Measurements from ENCODE around the gene RUNDC3A. TPM values are rescaled to one million over a fixed set of nuclear protein-coding genes. Genes with fewer than 3 reads are reported as not detected.

The RUNDC3A gene
- total RNA-seq, 1 donor from 2014 or later = 0.58 TPM

DNA sequence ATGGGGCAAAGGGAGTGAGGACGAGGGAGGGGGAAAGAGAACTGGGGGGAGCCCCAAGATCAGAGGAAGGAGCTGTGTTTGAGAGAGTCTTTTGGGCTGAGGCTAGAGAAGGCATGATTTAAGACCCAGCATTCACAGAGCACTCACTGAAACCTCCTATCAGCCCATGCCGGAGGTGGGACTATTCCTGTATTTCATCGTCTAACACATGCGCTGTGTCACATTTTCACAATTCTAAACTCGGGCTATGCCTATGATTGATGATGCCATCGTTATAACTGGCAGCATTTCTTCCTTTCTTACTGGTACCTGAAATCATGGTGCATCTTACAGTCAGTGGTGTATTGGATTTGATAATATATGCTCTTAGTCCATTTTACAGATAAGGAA, 51.7 kb downstream of the RUNDC3A start:
- H3K4me3 Mint-ChIP-seq = peak overlapping the region; percentile 81
- no peak overlapping the region for H3K4me3 ChIP-seq
- no peak overlapping the region for H3K27ac Mint-ChIP-seq

GRCh38 chr17:44360826-44361225, 52.4 kb downstream of the RUNDC3A start:
- Histone ChIP-seq H3K36me3 (no peaks in the 10 kb centered on the region), H4K20me1 (ENCODE audit: low read depth) (peaks cover 71% of the 10 kb centered on the region), H3K27me3 (peaks cover 21% of the 10 kb centered on the region), H3K4me2 (peak overlapping the region; percentile 96), H3K9me3 (ENCODE audit: low read depth) (no peaks in the 10 kb centered on the region), H3K4me1 (peaks cover 30% of the 10 kb centered on the region), H3K79me2 (ENCODE audit: low read depth) (peaks cover 58% of the 10 kb centered on the region), H3K4me3 (peak overlapping the region; percentile 94), H2AFZ (replicated peaks) (no peak overlapping the region), H3K9ac (no peak overlapping the region), H3F3A (ENCODE audit: low read depth) (peaks cover 36% of the 10 kb centered on the region), H3K27ac (peak overlapping the region; percentile 10)
- peak overlapping the region; percentile 81 for H3K4me3 Mint-ChIP-seq
- peak; percentile 85 for DNase-seq (ENCODE audit: low spot score)
- peaks cover 31% of the 10 kb centered on the region for H3K4me1 Mint-ChIP-seq
- no peaks in the 10 kb centered on the region for H3K9me3 Mint-ChIP-seq
- peaks cover 11% of the 10 kb centered on the region for H3K27me3 Mint-ChIP-seq (ENCODE audit: insufficient read depth, low read depth)
- peaks cover 4% of the 10 kb centered on the region for H3K36me3 Mint-ChIP-seq
- H3K27ac Mint-ChIP-seq = peak overlapping the region; percentile 78
- no peak for TF ChIP-seq EZH2phosphoT487 (IDR thresholded peaks at IDR 0.05)
- TF ChIP-seq, protein P1, sequence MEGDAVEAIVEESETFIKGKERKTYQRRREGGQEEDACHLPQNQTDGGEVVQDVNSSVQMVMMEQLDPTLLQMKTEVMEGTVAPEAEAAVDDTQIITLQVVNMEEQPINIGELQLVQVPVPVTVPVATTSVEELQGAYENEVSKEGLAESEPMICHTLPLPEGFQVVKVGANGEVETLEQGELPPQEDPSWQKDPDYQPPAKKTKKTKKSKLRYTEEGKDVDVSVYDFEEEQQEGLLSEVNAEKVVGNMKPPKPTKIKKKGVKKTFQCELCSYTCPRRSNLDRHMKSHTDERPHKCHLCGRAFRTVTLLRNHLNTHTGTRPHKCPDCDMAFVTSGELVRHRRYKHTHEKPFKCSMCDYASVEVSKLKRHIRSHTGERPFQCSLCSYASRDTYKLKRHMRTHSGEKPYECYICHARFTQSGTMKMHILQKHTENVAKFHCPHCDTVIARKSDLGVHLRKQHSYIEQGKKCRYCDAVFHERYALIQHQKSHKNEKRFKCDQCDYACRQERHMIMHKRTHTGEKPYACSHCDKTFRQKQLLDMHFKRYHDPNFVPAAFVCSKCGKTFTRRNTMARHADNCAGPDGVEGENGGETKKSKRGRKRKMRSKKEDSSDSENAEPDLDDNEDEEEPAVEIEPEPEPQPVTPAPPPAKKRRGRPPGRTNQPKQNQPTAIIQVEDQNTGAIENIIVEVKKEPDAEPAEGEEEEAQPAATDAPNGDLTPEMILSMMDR (IDR thresholded peaks at IDR 0.05) = no peak
- no peak for TF ChIP-seq EZH2 (IDR thresholded peaks at IDR 0.05)

More for the DNA sequence above, 51.7 kb downstream of the RUNDC3A start:
- Histone ChIP-seq H3K4me2 (peak overlapping the region; percentile 96), H3K27me3 (peaks cover 14% of the 10 kb centered on the region), H3K4me1 (peaks cover 30% of the 10 kb centered on the region), H3K9ac (no peak overlapping the region), H4K20me1 (ENCODE audit: low read depth) (peaks cover 78% of the 10 kb centered on the region), H3K79me2 (ENCODE audit: low read depth) (peaks cover 58% of the 10 kb centered on the region), H3K36me3 (no peaks in the 10 kb centered on the region), H2AFZ (replicated peaks) (no peak overlapping the region), H3F3A (ENCODE audit: low read depth) (peaks cover 37% of the 10 kb centered on the region), H3K27ac (no peak overlapping the region), H3K9me3 (ENCODE audit: low read depth) (no peaks in the 10 kb centered on the region)
- peaks cover 11% of the 10 kb centered on the region for H3K27me3 Mint-ChIP-seq (ENCODE audit: insufficient read depth, low read depth)
- TF ChIP-seq EZH2 (IDR thresholded peaks at IDR 0.05) = no peak
- no peak for TF ChIP-seq EZH2phosphoT487 (IDR thresholded peaks at IDR 0.05)
- TF ChIP-seq, protein P1 (IDR thresholded peaks at IDR 0.05) = no peak
- no peak for DNase-seq (ENCODE audit: low spot score)
- H3K36me3 Mint-ChIP-seq = peaks cover 4% of the 10 kb centered on the region
- no peaks in the 10 kb centered on the region for H3K9me3 Mint-ChIP-seq
- H3K4me1 Mint-ChIP-seq = peaks cover 31% of the 10 kb centered on the region

DNA sequence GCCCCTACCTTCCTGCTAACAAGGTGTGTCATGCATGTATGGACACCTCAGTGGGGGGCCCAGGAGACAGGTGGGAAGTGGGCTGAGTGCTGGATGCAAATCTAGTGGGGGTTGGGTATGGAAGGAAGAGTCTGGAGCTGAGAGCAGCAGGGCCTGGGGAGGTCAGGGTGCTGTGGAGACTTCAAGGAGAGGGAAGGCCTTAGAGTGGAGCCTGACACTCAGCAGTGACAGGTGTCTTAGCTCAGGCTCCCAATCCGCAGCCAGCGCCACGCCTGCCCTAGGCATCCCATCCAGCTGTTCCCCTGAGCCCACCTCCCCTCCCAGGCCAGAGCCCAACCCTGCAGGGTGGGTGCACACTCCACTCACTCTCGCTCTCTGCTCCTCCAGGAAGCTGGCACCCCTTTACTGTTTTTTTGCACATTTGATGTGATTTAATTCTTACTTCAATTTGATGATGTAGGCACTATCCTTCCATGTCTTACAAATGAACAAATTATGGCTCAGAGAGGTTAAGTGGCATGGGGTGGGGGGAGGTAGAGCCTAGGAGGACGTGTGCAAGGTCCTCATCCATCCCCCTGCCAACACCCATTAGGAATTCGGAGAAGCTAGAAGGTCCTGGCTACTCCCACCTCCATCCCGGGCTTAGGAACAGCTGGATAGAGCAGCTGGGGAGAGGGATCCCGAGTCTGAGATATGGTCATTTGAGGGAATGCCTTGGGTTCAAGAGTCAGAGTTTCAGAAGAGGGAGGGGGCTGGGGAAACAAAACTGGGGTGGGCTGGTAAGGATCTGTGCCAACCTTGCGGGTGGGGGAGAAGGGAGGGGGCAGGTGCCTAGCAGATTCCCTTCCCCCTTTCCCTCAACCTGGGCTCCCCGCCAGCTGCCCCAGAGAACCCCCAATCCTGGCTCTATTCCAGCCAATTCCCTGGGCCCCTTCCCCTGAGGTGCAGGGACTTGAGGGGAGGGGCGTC, 53.2 kb downstream of the RUNDC3A start:
- H3K79me2 ChIP-seq (ENCODE audit: low read depth) = peaks cover 58% of the 10 kb centered on the region
- peaks cover 31% of the 10 kb centered on the region for H3K4me1 Mint-ChIP-seq
- DNase-seq (ENCODE audit: low spot score) = no peak
- TF ChIP-seq EZH2phosphoT487 (IDR thresholded peaks at IDR 0.05) (no peak), EZH2 (IDR thresholded peaks at IDR 0.05) (no peak)
- TF ChIP-seq, protein P1 (IDR thresholded peaks at IDR 0.05) = no peak
- H4K20me1 ChIP-seq (ENCODE audit: low read depth) = peaks cover 64% of the 10 kb centered on the region
- peaks cover 30% of the 10 kb centered on the region for H3K4me1 ChIP-seq
- peak overlapping the region; percentile 96 for H3K4me2 ChIP-seq
- H3K36me3 ChIP-seq = no peaks in the 10 kb centered on the region
- peak overlapping the region; percentile 94 for H3K4me3 ChIP-seq
- H3K27ac Mint-ChIP-seq = peak overlapping the region; percentile 78
- peaks cover 15% of the 10 kb centered on the region for H3K27me3 Mint-ChIP-seq (ENCODE audit: insufficient read depth, low read depth)
- no peak overlapping the region for H3K9ac ChIP-seq
- peaks cover 4% of the 10 kb centered on the region for H3K36me3 Mint-ChIP-seq
- no peaks in the 10 kb centered on the region for H3K9me3 ChIP-seq (ENCODE audit: low read depth)
- peak overlapping the region; percentile 10 for H3K27ac ChIP-seq
- no peak overlapping the region for H2AFZ ChIP-seq (replicated peaks)
- H3F3A ChIP-seq (ENCODE audit: low read depth) = peaks cover 31% of the 10 kb centered on the region
- no peaks in the 10 kb centered on the region for H3K9me3 Mint-ChIP-seq
- H3K4me3 Mint-ChIP-seq = peak overlapping the region; percentile 91
- peaks cover 27% of the 10 kb centered on the region for H3K27me3 ChIP-seq
